ENCODE results near the gene CEP350.
"Not testable (repeated sequence)": the region's sequence is repeated elsewhere in the genome, so short reads cannot be mapped to it uniquely, and the experiment has no call there.

The CEP350 gene

DNA sequence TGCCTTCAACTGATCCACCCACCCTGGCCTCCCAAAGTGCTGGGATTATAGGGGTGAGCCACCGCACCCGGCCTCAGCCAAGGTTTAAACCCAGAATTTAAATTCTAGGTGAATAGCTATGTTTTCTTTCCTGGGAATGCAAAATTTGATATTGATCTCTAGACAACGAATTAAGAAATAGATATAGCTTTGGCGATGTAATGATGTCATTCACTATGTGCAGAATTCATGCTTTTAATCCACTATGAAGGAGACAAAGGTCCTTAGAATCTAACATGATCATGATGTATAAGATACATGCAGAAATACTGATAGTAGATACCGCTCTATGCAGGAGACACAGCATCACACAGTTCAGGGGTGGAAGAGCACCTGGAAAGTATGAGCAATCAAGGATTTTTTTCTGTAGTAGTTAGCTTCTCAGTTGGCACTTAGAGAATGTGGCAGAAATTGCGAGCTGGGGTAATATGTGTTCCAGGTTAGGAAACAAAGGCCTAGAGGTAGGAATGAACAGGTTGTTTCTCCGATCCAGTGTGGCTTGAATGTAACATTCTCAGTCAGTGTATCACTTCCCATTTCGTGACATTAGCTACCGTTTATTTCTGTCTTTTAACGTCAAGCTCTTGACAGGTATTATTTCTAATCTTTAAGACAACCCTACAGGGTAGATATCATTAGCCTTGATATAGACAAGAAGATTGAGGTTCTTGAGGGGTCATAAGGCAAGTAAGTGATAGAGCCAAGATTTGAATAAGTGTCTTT, 3.0 kb upstream of the CEP350 start:
- no peak overlapping the region for H3K9ac ChIP-seq (ENCODE audit: low read depth, low read length)
- no peaks in the 10 kb centered on the region for H3K9me3 ChIP-seq (ENCODE audit: insufficient read depth, low read depth, low read length)
- 93% methylated on average over 10 of the region's 10 CpGs for WGBS
- no peak overlapping the region for H3K27ac ChIP-seq (ENCODE audit: low read depth, low read length)
- H3K36me3 ChIP-seq (ENCODE audit: insufficient read depth, low read length), result no peaks in the 10 kb centered on the region
- no peaks in the 10 kb centered on the region for H3K27me3 ChIP-seq (ENCODE audit: insufficient read depth, low read length)
- no peak overlapping the region for H3K4me3 ChIP-seq (ENCODE audit: low read length)
- H3K4me1 ChIP-seq (ENCODE audit: insufficient read depth, low read length), result peaks cover 7% of the 10 kb centered on the region

DNA sequence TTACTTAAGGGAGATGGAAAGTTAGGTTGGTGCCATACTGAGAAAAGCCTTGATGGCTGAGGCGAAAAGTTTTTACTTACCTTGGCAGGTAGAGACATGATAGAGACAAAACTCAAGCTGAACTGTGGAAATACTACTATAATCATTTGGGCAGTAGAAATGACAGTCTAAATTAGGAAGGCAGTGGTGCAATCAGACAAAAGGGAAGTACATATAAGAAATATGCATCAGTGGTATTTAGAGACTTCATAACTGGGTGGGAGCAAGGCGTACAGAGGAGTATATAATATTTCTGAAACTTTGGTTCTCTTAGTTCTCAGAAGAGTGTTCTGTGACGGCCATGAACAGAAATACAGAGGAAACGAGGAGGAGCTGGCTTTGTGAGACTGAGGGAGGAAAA, 2.4 kb upstream of the CEP350 start:
- Histone ChIP-seq H3K9me3 (ENCODE audit: insufficient read depth, low read depth, low read length) (no peaks in the 10 kb centered on the region), H3K27ac (ENCODE audit: low read depth, low read length) (no peak overlapping the region), H3K4me1 (ENCODE audit: insufficient read depth, low read length) (peaks cover 9% of the 10 kb centered on the region), H3K9ac (ENCODE audit: low read depth, low read length) (no peak overlapping the region), H3K4me3 (ENCODE audit: low read length) (no peak overlapping the region), H3K27me3 (ENCODE audit: insufficient read depth, low read length) (no peaks in the 10 kb centered on the region), H3K36me3 (ENCODE audit: insufficient read depth, low read length) (no peaks in the 10 kb centered on the region)
- 95% methylated on average over 4 of the region's 4 CpGs for WGBS

DNA sequence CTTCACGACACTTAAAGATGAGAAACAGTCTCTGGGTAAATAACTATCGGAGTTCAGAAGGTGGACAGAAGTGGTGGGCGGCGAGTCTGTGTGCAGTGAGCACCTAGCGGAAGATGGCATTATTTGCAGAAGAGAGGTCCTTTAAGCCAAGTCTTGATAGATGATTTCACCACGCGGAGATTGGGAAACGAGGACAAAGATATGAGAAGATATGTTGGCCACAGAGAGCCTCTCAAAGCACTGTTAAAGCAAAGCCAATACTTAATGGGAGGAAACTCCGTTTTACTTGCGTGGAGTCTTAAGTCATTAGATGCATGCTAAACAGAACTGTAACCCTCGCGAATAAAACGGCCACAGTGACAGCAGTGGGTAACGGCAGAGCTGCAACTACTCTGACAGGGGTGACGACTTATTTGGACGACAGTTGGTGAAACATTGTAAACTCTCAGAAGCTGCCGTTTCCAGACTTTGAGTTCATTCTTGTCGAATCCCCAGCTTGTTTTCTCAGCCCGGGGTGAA, 577 bp upstream of the CEP350 start:
- Histone ChIP-seq H3K27me3 (ENCODE audit: insufficient read depth, low read length) (no peaks in the 10 kb centered on the region), H3K27ac (ENCODE audit: low read depth, low read length) (peak overlapping the region; percentile 27; the same call in 1 of the 2 replicates), H3K4me3 (ENCODE audit: low read length) (peak overlapping the region; percentile 73), H3K36me3 (ENCODE audit: insufficient read depth, low read length) (no peaks in the 10 kb centered on the region), H3K9ac (ENCODE audit: low read depth, low read length) (peak overlapping the region; percentile 61), H3K9me3 (ENCODE audit: insufficient read depth, low read depth, low read length) (no peaks in the 10 kb centered on the region), H3K4me1 (ENCODE audit: insufficient read depth, low read length) (peaks cover 9% of the 10 kb centered on the region)
- 10% methylated on average over 19 of the region's 19 CpGs for WGBS

DNA sequence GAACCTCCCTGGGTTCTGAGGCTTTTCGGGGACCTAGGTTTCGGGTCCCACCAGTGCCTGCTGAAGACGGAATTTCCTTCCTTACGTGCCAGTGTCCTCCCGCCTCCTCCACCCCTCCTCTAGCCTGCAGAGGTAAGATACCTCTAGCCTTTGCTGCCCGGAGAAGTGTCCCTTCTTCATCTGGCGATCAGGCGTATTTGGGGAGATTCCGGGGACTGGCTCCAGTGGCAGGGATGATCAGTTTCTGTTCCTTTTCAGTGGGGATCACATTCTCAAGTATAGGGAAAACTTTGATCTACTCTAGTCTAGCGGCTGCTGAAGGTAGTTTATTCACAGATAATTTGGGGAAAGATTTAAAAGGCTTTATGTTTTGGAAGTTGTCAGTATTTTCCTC, 674 bp downstream of the CEP350 start:
- under 1% methylated on average over 10 of the region's 10 CpGs for WGBS
- peaks cover 9% of the 10 kb centered on the region for H3K4me1 ChIP-seq (ENCODE audit: insufficient read depth, low read length)
- peak overlapping the region; percentile 86 for H3K27ac ChIP-seq (ENCODE audit: low read depth, low read length)
- no peaks in the 10 kb centered on the region for H3K9me3 ChIP-seq (ENCODE audit: insufficient read depth, low read depth, low read length)
- H3K4me3 ChIP-seq (ENCODE audit: low read length), result peak overlapping the region; percentile 73
- H3K36me3 ChIP-seq (ENCODE audit: insufficient read depth, low read length), result no peaks in the 10 kb centered on the region
- H3K27me3 ChIP-seq (ENCODE audit: insufficient read depth, low read length), result no peaks in the 10 kb centered on the region
- H3K9ac ChIP-seq (ENCODE audit: low read depth, low read length), result peak overlapping the region; percentile 85

DNA sequence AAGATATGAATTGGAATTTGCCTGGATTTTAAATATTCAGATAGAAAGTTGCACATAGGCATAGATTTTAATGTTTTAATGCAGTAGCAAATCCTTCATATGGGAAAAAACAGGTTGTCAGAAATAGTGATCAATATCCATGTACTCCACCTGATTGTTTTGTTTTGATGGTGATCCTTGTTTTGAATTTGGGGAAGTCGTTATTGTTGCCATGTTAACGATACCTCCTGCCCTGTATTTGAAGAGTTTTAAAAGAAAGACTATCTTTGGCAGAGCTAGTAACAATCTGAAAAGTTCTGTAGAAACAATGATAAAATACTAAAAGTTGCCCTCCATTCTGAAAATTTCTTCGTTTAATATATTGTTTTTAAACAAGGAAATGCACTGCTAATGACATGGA, 1.1 kb downstream of the CEP350 start:
- WGBS, result 12% methylated on average over 3 of the region's 3 CpGs
- Histone ChIP-seq H3K27ac (ENCODE audit: low read depth, low read length) (no peak overlapping the region), H3K36me3 (ENCODE audit: insufficient read depth, low read length) (no peaks in the 10 kb centered on the region), H3K4me3 (ENCODE audit: low read length) (peak overlapping the region; percentile 73), H3K9ac (ENCODE audit: low read depth, low read length) (peak overlapping the region; percentile 85), H3K9me3 (ENCODE audit: insufficient read depth, low read depth, low read length) (no peaks in the 10 kb centered on the region), H3K27me3 (ENCODE audit: insufficient read depth, low read length) (no peaks in the 10 kb centered on the region), H3K4me1 (ENCODE audit: insufficient read depth, low read length) (peaks cover 9% of the 10 kb centered on the region)

DNA sequence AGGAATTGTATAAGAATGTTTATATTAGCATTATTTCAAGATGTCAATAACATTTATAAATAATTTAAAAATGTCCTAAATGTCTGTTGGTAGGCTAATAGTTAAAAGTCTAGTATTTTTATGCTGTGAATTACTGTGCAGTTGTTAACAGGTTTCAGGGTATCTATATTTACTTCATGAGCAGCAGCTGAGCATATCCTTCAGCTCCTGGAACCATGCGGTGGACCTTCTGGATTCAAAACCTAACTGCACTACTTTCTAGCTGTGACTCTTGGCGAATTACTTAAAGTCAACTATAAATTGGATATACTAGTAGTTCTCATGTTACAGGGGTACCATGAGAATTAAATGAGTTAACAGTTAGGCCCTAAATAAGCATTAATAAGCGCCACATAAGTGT, 3.7 kb downstream of the CEP350 start:
- WGBS, result 83% methylated on average over 3 of the region's 3 CpGs
- no peaks in the 10 kb centered on the region for H3K9me3 ChIP-seq (ENCODE audit: insufficient read depth, low read depth, low read length)
- no peaks in the 10 kb centered on the region for H3K27me3 ChIP-seq (ENCODE audit: insufficient read depth, low read length)
- peaks cover 9% of the 10 kb centered on the region for H3K4me1 ChIP-seq (ENCODE audit: insufficient read depth, low read length)
- H3K9ac ChIP-seq (ENCODE audit: low read depth, low read length), result no peak overlapping the region
- no peak overlapping the region for H3K27ac ChIP-seq (ENCODE audit: low read depth, low read length)
- H3K4me3 ChIP-seq (ENCODE audit: low read length), result no peak overlapping the region
- no peaks in the 10 kb centered on the region for H3K36me3 ChIP-seq (ENCODE audit: insufficient read depth, low read length)

DNA sequence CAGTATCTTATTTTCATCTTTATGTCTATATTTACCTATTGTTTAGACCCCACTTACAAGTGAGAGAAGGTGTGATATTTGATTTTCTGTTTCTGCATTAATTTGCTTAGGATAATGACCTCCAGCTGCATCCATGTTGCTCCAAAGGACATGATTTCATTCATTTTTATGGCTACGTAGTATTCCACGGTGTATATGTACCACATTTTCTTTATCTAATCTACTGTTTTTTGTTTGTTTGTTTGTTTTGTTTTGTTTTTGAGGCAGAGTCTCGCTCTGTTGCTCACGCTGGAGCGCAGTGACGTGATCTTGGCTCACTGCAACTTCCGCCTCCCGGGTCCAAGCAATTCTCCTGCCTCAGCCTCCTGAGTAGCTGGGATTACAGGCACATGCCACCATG, 7.6 kb downstream of the CEP350 start:
- not testable (repeated sequence) for H3K9me3 ChIP-seq (ENCODE audit: insufficient read depth, low read depth, low read length); H3K4me1 ChIP-seq (ENCODE audit: insufficient read depth, low read length); H3K36me3 ChIP-seq (ENCODE audit: insufficient read depth, low read length); H3K27ac ChIP-seq (ENCODE audit: low read depth, low read length); H3K27me3 ChIP-seq (ENCODE audit: insufficient read depth, low read length); H3K4me3 ChIP-seq (ENCODE audit: low read length); H3K9ac ChIP-seq (ENCODE audit: low read depth, low read length)
- 97% methylated on average over 8 of the region's 8 CpGs for WGBS

DNA sequence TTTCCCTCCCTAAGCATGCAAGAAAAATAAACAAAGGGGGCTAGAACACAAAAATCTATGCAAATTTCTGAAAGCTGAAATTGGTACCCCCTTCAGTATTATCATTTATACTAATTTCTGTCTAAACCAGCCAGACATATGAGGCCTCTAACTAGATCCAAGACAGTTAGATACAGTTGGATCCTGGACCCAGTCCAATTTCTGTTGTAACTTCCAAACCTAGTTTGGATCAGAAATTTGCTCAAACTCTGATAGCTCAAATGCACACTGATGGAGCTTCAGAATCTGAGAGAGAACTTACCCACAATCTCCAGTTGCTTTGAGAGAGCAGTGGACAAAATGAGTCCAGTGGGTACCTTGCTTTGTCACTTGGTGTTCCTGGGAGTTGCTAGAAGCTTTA, 11.9 kb downstream of the CEP350 start:
- no peaks in the 10 kb centered on the region; the same call in 1 of the 2 replicates for H3K4me1 ChIP-seq (ENCODE audit: insufficient read depth, low read length)
- H3K9ac ChIP-seq (ENCODE audit: low read depth, low read length), result no peak overlapping the region
- H3K9me3 ChIP-seq (ENCODE audit: insufficient read depth, low read depth, low read length), result no peaks in the 10 kb centered on the region; the same call in 1 of the 2 replicates
- H3K27ac ChIP-seq (ENCODE audit: low read depth, low read length), result no peak overlapping the region
- no peaks in the 10 kb centered on the region; the same call in 1 of the 2 replicates for H3K36me3 ChIP-seq (ENCODE audit: insufficient read depth, low read length)
- H3K27me3 ChIP-seq (ENCODE audit: insufficient read depth, low read length), result no peaks in the 10 kb centered on the region
- no peak overlapping the region for H3K4me3 ChIP-seq (ENCODE audit: low read length)

DNA sequence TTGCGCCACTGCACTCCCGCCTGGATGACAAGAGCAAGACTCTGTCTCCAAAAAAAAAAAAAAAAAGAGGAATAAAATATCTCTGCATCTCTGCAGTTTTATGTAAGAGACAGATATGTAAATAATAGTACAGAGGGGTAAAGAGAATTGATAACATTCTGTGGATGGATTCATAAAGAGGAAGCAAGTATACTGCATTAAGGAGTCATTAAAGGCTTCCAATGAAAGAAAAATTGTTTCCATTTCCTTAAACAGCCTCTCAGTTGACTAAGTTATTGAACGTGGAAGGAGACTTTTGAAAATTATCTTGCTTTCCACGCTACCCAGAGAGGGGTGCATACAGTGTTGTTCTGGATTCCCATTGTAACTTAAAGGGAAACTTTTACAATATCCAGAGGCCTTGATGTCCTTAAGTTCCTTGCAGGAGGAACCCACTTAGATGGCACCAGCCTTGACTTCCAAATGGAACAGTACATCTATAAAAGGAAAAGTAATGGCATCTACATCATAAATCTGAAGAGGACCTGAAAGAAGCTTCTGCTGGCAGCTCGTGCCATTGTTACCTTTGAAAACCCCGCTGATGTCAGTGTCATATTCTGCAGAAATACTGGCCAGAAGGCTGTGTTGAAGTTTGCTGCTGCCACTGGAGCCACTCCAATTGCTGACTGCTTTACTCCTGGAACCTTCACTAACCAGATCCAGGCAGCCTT, 13.8 kb downstream of the CEP350 start:
- Histone ChIP-seq H3K9me3 (ENCODE audit: insufficient read depth, low read depth, low read length) (no peaks in the 10 kb centered on the region; the same call in 1 of the 2 replicates), H3K4me1 (ENCODE audit: insufficient read depth, low read length) (no peaks in the 10 kb centered on the region; the same call in 1 of the 2 replicates), H3K9ac (ENCODE audit: low read depth, low read length) (no peak overlapping the region), H3K4me3 (ENCODE audit: low read length) (no peak overlapping the region), H3K27ac (ENCODE audit: low read depth, low read length) (no peak overlapping the region), H3K27me3 (ENCODE audit: insufficient read depth, low read length) (no peaks in the 10 kb centered on the region), H3K36me3 (ENCODE audit: insufficient read depth, low read length) (no peaks in the 10 kb centered on the region; the same call in 1 of the 2 replicates)
- 96% methylated on average over 6 of the region's 6 CpGs for WGBS

DNA sequence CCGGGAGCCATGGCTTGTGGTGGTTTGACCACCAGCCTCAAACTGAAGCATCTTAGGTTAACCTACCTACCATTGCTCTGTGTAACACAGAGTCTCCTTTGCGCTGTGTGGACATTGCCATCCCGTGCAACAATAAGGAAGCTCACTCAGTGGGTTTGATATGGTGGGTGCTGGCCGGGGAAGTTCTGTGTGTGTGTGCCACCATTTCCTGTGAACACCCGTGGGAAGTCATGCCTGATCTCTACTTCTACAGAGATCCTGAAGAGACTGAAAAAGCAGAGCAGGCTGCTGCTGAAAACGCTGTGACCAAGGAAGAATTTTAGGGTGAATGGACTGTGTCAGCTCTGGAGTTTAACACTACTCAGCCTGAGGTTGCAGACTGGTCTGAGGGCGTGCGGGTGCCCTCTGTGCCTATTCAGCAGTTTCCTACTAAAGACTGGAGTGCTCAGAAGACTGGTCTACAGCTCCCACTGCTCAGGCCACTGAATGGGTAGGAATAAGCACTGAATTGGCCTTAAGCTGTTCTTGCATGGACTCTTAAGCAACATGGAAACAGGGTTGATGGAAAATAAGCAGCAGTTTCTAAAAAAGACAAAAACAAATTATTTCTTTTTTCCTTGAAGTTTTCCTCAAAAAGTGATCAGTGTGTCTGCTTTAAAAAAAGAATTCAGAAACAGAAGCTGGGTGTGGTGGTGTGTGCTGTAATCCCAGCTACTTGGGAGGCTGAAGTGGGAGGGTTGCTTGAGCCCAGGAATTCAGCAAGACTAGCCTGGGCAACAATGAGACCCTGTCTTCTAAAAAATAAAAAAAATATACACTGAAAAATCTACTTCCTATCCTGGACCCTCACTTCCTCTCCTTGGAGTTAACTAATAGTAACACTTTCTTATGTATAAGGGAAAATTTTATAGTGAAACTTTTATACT, 14.6 kb downstream of the CEP350 start:
- H3K27ac ChIP-seq (ENCODE audit: low read depth, low read length), result no peak overlapping the region
- no peaks in the 10 kb centered on the region; the same call in 1 of the 2 replicates for H3K4me1 ChIP-seq (ENCODE audit: insufficient read depth, low read length)

More for the DNA sequence above, 14.6 kb downstream of the CEP350 start:
- Histone ChIP-seq H3K4me3 (ENCODE audit: low read length) (no peak overlapping the region), H3K9ac (ENCODE audit: low read depth, low read length) (no peak overlapping the region), H3K27me3 (ENCODE audit: insufficient read depth, low read length) (no peaks in the 10 kb centered on the region), H3K9me3 (ENCODE audit: insufficient read depth, low read depth, low read length) (no peaks in the 10 kb centered on the region; the same call in 1 of the 2 replicates), H3K36me3 (ENCODE audit: insufficient read depth, low read length) (no peaks in the 10 kb centered on the region; the same call in 1 of the 2 replicates)
- WGBS, result 82% methylated on average over 8 of the region's 8 CpGs

All from HUES64 (cell line).